GM18951 (cell line): ENCODE data around the gene RASAL2.

Experiments
- POLR2A ChIP-seq: IDR thresholded peaks from 4 replicates; pipeline ENCODE4 v1.6.1; 2011; ENCODE audit warnings: mild to moderate bottlenecking; ENCODE audit not compliant: insufficient read length, insufficient read depth; ENCODE audit errors: extremely low read depth
- in situ Hi-C: fragments of 300-500 bp; cut with MboI; formaldehyde crosslinking; loops from one replicate; pipeline ENCODE4 v1.12.0; 2022; ENCODE audit warnings: low sequenced_read_pairs, mixed read lengths, inconsistent platforms; ENCODE audit not compliant: unreplicated experiment

RASAL2 gene

GRCh38 chr1:178142806-178143205 is 48.9 kb downstream of the RASAL2 start:
- TF ChIP-seq POLR2A = no peak
- in situ Hi-C loops = no loop called here

DNA sequence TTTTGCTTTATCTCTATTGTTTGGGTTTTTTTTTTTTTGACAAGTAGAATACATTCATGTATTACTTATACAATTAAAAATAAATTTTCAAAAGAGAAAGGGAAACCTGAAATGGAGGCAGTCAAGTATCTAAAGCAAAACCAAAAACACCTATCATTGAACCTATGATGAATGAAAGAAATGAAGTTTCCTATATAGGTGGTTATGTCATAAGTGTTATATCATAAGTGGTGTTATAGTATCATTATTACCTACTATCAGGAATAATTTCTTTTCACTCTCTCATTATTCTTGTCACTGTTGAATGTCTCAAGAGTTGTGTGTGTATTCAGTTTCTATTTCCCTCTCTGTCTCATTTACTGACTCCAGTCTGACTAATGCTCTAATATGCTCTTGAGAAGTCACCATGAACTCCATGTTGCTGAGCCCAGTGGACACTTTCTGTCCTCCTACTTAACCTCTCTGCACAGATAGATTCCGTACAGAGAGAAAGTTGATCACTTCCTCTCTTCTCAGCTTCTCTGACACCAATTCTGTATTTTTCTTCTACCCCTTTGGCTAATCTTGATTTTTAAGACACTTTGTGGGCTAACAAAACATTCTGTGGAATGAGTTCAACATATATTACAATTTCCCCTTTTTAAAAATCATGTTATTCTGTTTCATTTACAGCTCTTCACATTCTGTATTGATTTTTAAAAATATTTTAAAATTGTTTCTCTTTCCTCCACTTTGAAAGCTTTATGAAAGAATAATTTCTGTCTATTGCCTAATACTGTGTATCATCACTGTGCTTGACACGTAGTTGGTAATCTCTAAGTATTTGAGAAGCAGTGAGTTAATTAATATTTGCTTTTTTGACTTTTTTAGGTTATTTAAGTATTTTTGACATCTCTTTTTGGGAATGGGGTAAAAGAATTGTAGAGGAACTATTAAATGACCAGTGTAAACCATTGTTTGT is 50.1 kb downstream of the RASAL2 start:
- TF ChIP-seq POLR2A = no peak
- in situ Hi-C loops = no loop called here

- in situ Hi-C loops = no loop called here
- no peak for TF ChIP-seq POLR2A
These were observed 51.7 kb downstream of the RASAL2 start for GRCh38 chr1:178145605-178146004.

GRCh38 chr1:178146436-178146835 is 52.5 kb downstream of the RASAL2 start:
- in situ Hi-C loops = no loop called here
- no peak for TF ChIP-seq POLR2A

DNA sequence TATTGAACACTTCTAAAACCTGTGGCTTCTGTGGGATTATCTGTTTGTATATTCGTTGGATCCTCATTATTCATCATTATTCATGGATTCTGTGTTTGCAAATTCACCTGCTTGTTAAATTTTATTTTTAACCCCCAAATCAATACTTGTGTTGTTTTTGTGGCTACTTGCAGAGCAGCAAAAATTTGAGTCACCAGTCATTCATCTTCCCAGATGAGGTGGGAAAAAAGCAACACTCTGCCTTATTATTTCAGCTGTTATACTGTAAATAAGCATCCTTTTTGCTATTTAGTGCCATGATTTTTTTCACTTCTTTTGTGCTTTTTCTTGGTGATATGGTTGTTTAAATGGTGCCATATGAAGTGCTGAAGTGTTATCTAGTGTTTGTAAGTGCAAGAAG is 56.7 kb downstream of the RASAL2 start:
- in situ Hi-C loops = no loop called here
- TF ChIP-seq POLR2A = no peak

- no peak for TF ChIP-seq POLR2A
- in situ Hi-C loops = no loop called here
These were observed 57.9 kb downstream of the RASAL2 start for GRCh38 chr1:178151831-178152230.

DNA sequence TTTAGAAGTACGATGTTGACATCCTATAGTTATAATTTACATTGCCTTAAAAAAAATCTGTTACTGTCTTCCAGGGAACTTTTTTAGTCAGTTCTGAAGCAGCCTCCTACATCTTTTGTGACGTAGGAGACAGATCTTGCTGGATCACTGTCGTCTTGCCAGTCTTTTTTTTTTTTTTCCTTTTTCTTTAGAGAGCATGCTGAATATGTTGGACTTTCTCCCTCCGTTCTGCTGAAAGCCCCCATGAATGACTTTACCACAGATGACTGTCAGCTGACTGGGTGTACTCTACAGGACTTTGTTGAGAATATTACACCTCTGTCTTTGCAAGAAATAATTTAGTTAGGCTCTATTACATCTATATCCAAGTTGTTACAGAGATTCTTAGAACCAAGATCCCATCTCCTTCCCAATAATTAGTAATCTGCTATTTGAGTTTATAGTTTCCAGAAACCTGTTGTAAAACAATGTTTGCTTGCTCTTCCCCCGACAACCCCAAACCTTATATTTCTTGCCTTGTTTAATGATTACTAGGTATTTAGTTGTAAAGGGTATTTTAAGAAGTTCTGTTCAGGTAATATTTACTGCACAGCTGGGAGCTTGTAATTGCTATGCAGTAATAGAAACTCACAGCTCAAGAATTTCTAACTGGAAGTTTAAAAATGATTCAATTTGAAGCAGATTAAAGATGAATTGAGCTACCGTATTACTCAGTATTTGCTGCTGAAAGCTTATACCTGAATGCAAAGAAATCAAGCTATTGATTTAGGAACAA is 61.8 kb downstream of the RASAL2 start:
- in situ Hi-C loops = no loop called here

GRCh38 chr1:178160736-178161475 is 67.0 kb downstream of the RASAL2 start:
- TF ChIP-seq POLR2A = no peak
- in situ Hi-C loops = no loop called here

More for the DNA sequence above, 61.8 kb downstream of the RASAL2 start:
- no peak for TF ChIP-seq POLR2A

- TF ChIP-seq POLR2A = no peak
- in situ Hi-C loops = no loop called here
These were observed 67.6 kb downstream of the RASAL2 start for GRCh38 chr1:178161516-178161915.

DNA sequence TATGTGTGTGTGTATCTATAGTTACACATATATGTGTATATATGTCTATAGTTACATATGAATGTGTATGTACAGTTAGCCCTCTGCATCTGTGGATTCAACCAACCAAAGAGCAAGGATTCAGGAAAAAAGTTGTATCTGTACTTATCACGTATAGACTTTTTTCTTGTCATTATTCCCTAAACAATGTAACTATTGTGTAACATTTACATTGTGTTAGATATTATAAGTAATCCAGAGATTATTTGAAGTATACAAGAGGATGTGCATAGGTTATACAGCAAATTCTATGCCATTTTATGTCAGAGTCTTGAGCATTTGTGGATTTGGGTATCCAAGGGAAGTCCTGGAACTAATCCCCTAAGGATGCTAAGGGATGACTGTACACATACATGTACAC is 71.3 kb downstream of the RASAL2 start:
- in situ Hi-C loops = no loop called here
- no peak for TF ChIP-seq POLR2A

DNA sequence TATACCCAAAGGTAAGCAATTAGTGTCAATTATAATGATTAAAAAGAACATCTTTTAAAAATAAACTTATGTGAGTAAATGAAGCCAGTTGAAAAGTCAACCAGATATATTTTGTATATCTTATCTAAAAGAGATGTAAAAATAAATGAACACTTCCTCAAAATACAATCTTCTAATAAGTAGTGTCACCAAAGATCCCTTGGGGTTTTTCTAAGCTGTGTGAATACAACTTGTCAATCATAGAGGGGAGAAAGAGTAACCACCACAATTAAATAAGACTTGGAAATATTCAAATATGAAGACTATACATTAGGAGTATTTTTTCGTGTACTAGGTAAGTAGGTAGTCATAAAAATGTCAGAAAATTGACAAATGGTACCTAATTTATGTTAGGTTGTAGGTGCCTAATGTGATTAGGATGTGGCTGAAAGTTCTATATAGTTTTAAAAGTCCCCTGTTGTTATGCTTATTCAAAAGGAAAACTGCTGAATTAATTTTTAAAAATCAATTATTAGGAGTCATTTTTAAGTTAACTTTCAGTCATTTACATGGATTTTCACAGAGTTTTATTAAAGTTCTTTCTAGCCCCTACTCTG is 72.6 kb downstream of the RASAL2 start:
- TF ChIP-seq POLR2A = no peak
- in situ Hi-C loops = no loop called here

DNA sequence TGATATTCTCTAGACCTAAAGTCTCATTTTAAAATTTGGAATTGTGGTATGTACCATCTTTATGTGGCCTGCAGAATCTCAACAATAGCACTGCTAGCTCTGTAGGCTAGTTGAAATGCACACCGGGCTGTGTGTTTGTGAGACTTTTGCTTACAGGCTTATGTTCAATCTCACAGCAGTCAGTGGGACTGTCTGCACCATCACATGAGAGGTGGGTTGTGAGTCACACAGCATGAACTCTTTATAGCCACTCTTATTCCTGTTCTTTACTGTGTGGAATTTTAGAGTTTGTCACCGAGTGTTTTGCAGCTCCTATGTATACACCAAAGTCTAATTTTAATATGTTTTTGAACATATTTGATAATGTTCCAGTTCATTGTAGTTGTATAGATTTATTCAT is 74.6 kb downstream of the RASAL2 start:
- no peak for TF ChIP-seq POLR2A

GRCh38 chr1:178169649-178170048 is 75.7 kb downstream of the RASAL2 start:
- in situ Hi-C loops = no loop called here
- TF ChIP-seq POLR2A = no peak

More for the DNA sequence above, 74.6 kb downstream of the RASAL2 start:
- in situ Hi-C loops = no loop called here
